IPS DF 6.9 (cell line): ENCODE results near the gene ABHD14A.

Experiments used
- DNase-seq: peaks from one replicate; pipeline ENCODE4 v3.0.0-alpha.2; 2013; ENCODE audit warnings: low read depth, low spot score
- H3K27ac ChIP-seq: one replicate; pipeline ENCODE4 v1.5.1; 2013; ENCODE audit warnings: low read length, control low read depth
- H3K27me3 ChIP-seq: 2 replicates; pipeline ENCODE4 v1.6.1; 2013; ENCODE audit warnings: mild to moderate bottlenecking, low read length; ENCODE audit not compliant: control insufficient read depth, insufficient read depth
- H3K36me3 ChIP-seq: 2 replicates; pipeline ENCODE4 v1.6.1; 2013; ENCODE audit warnings: low read length; ENCODE audit not compliant: control insufficient read depth, insufficient read depth
- H3K4me1 ChIP-seq: 2 replicates; pipeline ENCODE4 v1.6.1; 2013; ENCODE audit warnings: low read length; ENCODE audit not compliant: control insufficient read depth, insufficient read depth
- H3K4me3 ChIP-seq: 2 replicates; pipeline ENCODE4 v1.5.1; 2013; ENCODE audit warnings: mild to moderate bottlenecking, low read length
- H3K9me3 ChIP-seq: 2 replicates; pipeline ENCODE4 v1.6.1; 2013; ENCODE audit warnings: low read length, inconsistent platforms; ENCODE audit not compliant: control insufficient read depth, insufficient read depth
- WGBS: extraction: QIAGEN DNeasy Blood & Tissue Kit; methylation state at CpG from one replicate; pipeline ENCODE4 v1.1.7; 2013; ENCODE audit warnings: mixed read lengths, missing lambda C conversion rate; ENCODE audit not compliant: insufficient read length, insufficient coverage; 5-methylcytosine and 5-hydroxymethylcytosine counted together

The ABHD14A gene

GRCh38 chr3:52021489-52022268, 46.8 kb downstream of the ABHD14A start:
- no CpG with 5 or more reads among the region's 10 CpGs for WGBS
- no peak overlapping the region for H3K4me3 ChIP-seq
- no peaks in the 10 kb centered on the region for H3K9me3 ChIP-seq
- no peaks in the 10 kb centered on the region for H3K4me1 ChIP-seq
- DNase-seq, result no peak
- H3K27ac ChIP-seq, result no peak overlapping the region
- H3K27me3 ChIP-seq, result no peaks in the 10 kb centered on the region
- H3K36me3 ChIP-seq, result no peaks in the 10 kb centered on the region

GRCh38 chr3:52022323-52023100, 47.6 kb downstream of the ABHD14A start:
- Histone ChIP-seq H3K4me3 (no peak overlapping the region), H3K27ac (no peak overlapping the region), H3K4me1 (no peaks in the 10 kb centered on the region), H3K9me3 (no peaks in the 10 kb centered on the region), H3K36me3 (no peaks in the 10 kb centered on the region), H3K27me3 (no peaks in the 10 kb centered on the region)
- no peak for DNase-seq
- no CpG with 5 or more reads among the region's 20 CpGs for WGBS

DNA sequence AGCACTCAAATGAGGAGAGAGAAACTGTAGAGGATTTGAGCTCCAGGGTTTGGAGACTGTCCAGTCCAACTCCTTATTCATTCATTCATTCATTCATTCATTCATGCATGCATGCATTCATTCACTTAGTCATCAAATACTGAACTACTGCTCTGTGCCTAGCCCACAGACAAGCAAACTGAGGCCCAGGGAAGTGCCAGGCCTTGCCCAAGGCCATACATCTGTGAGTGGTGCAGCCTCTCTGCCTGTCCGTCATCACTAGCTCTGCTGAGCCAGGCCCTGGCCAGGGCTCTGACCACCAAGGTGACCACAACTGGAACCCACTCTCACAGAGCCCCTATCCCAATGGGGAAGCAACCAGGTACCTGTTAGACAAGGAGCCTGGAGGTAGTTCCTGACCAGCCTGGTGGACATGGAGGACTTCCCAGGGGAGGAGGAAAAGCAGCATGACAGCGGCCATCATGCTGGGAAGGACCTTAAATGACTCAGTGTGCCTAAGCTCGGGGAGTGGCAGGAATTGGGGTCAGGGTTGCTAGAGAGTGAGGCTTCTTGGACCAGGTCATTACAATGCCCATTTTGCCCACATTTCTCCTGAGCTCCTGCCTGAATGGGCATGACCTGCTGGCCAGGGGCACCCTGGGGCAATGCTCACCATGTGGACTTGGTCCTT, 48.4 kb downstream of the ABHD14A start:
- Histone ChIP-seq H3K9me3 (no peaks in the 10 kb centered on the region), H3K36me3 (no peaks in the 10 kb centered on the region), H3K27ac (no peak overlapping the region), H3K27me3 (no peaks in the 10 kb centered on the region), H3K4me1 (no peaks in the 10 kb centered on the region), H3K4me3 (no peak overlapping the region)
- DNase-seq, result no peak
- WGBS, result no CpG with 5 or more reads among the region's 3 CpGs

GRCh38 chr3:52023860-52024764, 49.2 kb downstream of the ABHD14A start:
- Histone ChIP-seq H3K27me3 (no peaks in the 10 kb centered on the region), H3K36me3 (no peaks in the 10 kb centered on the region), H3K9me3 (no peaks in the 10 kb centered on the region), H3K27ac (no peak overlapping the region), H3K4me1 (no peaks in the 10 kb centered on the region), H3K4me3 (no peak overlapping the region)
- no peak for DNase-seq
- WGBS, result no CpG with 5 or more reads among the region's 8 CpGs

DNA sequence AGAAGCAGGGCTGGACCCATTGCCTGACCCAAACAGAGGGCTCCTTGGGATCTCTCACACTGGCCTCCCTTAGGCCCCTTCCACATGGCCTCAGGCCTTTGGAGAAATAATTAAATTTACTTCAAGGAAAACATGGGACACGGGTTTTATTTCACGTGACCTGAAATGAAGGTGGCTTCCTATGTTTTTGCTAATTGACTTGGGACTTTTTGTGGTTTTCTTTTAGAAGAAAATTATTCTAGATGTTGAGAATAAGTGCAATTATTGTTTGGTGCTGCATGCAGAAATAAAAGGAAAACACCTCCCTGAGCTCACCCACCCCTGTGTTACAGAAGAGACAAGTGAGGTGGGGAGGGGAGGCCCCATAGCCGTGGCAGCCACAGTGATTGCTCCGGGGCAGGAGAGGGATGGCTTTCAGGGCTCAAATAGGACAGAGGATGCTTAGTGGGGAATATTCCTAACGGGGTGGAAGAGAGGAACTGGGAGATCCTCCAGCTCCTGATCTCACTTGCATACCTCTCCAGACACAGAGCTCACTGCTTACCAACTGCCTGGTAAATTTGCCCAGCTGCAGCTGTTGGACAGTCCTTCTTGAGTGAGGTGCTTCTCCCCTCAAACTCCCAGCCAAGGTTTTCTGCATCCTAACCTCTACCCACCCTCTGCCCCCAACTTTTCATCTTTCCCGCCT, 50.0 kb downstream of the ABHD14A start:
- Histone ChIP-seq H3K27ac (no peak overlapping the region), H3K36me3 (no peaks in the 10 kb centered on the region), H3K27me3 (no peaks in the 10 kb centered on the region), H3K9me3 (no peaks in the 10 kb centered on the region), H3K4me3 (no peak overlapping the region), H3K4me1 (no peaks in the 10 kb centered on the region)
- DNase-seq, result no peak
- no CpG with 5 or more reads among the region's 6 CpGs for WGBS

DNA sequence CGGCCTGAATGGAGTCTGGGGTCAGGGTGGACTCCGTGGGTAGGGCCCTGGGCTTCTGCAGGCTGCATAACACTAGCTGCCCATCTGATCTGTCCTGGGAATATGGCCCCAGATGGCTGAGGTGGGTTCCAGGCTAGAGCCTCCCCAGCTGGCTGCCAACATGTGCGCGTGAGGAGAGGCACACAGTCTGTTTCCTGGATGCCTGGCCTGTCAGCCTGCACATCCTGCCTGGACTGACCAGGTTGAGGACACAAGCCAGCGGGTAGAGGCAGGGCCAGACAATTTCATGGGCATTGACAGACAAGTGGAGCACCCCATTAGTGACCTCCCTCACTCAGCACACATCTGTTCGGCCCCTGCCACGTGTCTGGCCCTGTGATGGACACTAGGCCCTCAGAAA, 50.6 kb downstream of the ABHD14A start:
- Histone ChIP-seq H3K4me1 (no peaks in the 10 kb centered on the region), H3K4me3 (no peak overlapping the region), H3K27ac (no peak overlapping the region), H3K36me3 (no peaks in the 10 kb centered on the region), H3K27me3 (no peaks in the 10 kb centered on the region), H3K9me3 (no peaks in the 10 kb centered on the region)
- no peak for DNase-seq
- WGBS, result no CpG with 5 or more reads among the region's 7 CpGs

- no peaks in the 10 kb centered on the region for H3K4me1 ChIP-seq
- WGBS, result no CpG with 5 or more reads among the region's 4 CpGs
- no peaks in the 10 kb centered on the region for H3K27me3 ChIP-seq
- H3K9me3 ChIP-seq, result no peaks in the 10 kb centered on the region
- no peak for DNase-seq
- no peak overlapping the region for H3K27ac ChIP-seq
- no peak overlapping the region for H3K4me3 ChIP-seq
- no peaks in the 10 kb centered on the region for H3K36me3 ChIP-seq
Measured at GRCh38 chr3:52026041-52026440, 51.2 kb downstream of the ABHD14A start.

DNA sequence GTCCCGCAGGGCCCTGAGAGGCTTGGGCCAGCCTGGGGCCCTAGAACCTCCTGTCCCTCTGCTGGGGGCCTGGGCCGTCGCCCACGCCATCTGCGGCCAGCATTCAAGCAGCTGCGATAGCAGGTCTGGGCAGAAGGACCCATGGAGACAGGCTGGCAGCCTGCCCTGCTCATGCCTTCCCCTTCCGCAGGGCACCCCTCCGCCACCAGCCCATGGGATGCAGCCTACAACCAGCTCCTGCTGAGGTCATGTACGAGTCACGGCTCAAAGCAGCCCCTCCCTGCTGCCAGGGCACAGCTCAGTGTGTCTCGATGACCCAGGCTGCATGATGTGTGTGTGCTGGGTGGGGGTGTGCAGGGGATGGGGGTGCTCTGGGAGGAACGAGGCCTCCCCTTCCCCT, 53.7 kb downstream of the ABHD14A start:
- H3K9me3 ChIP-seq, result no peaks in the 10 kb centered on the region
- no peaks in the 10 kb centered on the region for H3K27me3 ChIP-seq
- DNase-seq, result no peak
- no peaks in the 10 kb centered on the region for H3K36me3 ChIP-seq
- no peak overlapping the region for H3K27ac ChIP-seq
- H3K4me1 ChIP-seq, result no peaks in the 10 kb centered on the region
- H3K4me3 ChIP-seq, result no peak overlapping the region
- WGBS, result no CpG with 5 or more reads among the region's 12 CpGs

DNA sequence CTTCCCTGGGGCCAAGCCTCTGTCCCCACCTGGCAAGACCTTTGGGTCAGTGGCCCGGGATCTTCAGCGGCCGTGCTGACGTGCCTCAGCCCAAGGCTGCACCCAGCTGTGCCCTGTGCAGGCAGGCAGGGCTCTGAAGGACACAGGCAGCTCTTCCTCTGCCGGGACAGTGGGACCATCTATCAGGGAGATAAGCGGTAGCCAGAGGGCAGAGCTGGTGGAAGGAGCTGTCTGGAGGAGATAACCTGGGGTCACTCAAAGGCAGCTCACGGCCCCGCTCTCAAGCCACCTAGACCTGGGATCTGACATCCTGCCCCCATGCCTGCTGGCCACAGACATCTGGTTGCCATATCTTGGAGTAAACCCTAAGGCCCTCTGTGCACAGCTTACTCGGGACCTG, 54.2 kb downstream of the ABHD14A start:
- Histone ChIP-seq H3K27me3 (no peaks in the 10 kb centered on the region), H3K4me3 (no peak overlapping the region), H3K4me1 (no peaks in the 10 kb centered on the region), H3K36me3 (no peaks in the 10 kb centered on the region), H3K27ac (no peak overlapping the region), H3K9me3 (no peaks in the 10 kb centered on the region)
- DNase-seq, result no peak
- no CpG with 5 or more reads among the region's 9 CpGs for WGBS
